ENCODE measurements around the gene LILRB5. TPM values are rescaled to one million over a fixed set of nuclear protein-coding genes. Genes with fewer than 3 reads are reported as not detected.
"Not testable (repeated sequence)": the region's sequence is repeated elsewhere in the genome, so short reads cannot be mapped to it uniquely, and the experiment has no call there.

Gene LILRB5
- total RNA-seq, 3 donors from 2014 or later: 2.0 to 46.4 (median 4.8) TPM

DNA sequence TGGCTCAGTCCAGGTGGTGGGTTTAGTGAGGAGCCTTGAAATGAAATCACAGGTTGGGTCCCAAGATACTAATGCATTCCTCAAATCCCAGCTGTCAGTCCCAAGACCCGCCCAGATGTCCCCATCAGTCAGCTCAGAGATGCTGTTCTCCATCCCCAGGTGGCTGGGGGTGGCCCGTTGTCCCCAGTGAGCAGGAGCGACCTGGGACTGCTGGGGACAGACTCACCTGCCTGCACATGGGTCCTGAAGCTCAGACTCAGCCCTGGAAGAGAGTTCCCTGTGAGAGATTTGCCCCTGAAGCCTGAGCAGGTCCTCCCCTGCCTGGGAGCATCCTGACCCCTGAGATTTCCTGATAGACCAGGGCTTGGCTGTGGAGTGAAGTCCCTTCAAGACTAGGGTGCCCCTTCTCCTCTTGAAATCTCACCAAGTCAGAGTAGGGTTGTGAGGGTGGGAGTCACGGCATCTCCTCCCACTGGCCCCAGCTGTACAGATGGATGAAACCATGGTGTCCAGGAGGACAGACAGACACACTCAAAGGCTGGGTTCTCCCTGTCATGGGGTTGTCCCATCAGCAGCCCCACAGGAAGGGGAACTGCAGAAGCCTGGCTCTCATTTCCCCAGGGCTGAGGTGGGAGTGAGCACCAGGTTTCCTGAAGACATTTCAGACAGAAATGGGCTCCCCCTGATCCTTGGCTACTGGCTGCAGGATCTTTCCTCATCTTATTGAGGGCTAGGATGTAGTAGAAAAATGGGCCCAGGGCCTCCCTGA is 41.5 kb upstream of the LILRB5 start:
- Histone ChIP-seq H3K27me3 (peaks cover 0 to 18% of the 10 kb centered on the region in 2 donors), H3K4me1 (no peaks in the 10 kb centered on the region), H3K36me3 (no peaks in the 10 kb centered on the region), H3K9me3 (peaks cover 0 to 10% of the 10 kb centered on the region in 2 donors), H3K27ac (no peak overlapping the region), H3K4me3 (no peak overlapping the region)
- TF ChIP-seq POLR2A (IDR thresholded peaks at IDR 0.05) (no peak), POLR2AphosphoS5 (IDR thresholded peaks at IDR 0.05) (no peak), CTCF (IDR thresholded peaks at IDR 0.05) (no peak)
- DNase-seq (ENCODE audit: low spot score in 2 of 2): peak in 1 of 2 donors; percentile 25
- intact Hi-C loops (cut with DNase I; ENCODE audit: low total_unique reads): no loop called here

GRCh38 chr19:54297759-54298305 is 40.8 kb upstream of the LILRB5 start:
- Histone ChIP-seq H3K36me3 (no peaks in the 10 kb centered on the region), H3K4me3 (no peak overlapping the region), H3K27me3 (peaks cover 0 to 18% of the 10 kb centered on the region in 2 donors), H3K27ac (no peak overlapping the region), H3K9me3 (peaks cover 0 to 10% of the 10 kb centered on the region in 2 donors), H3K4me1 (no peaks in the 10 kb centered on the region)
- TF ChIP-seq POLR2AphosphoS5 (IDR thresholded peaks at IDR 0.05) (no peak), CTCF (IDR thresholded peaks at IDR 0.05) (no peak), POLR2A (IDR thresholded peaks at IDR 0.05) (no peak)
- peak in 1 of 2 donors; percentile 25 for DNase-seq (ENCODE audit: low spot score in 2 of 2)
- intact Hi-C loops (cut with DNase I; ENCODE audit: low total_unique reads): no loop called here

DNA sequence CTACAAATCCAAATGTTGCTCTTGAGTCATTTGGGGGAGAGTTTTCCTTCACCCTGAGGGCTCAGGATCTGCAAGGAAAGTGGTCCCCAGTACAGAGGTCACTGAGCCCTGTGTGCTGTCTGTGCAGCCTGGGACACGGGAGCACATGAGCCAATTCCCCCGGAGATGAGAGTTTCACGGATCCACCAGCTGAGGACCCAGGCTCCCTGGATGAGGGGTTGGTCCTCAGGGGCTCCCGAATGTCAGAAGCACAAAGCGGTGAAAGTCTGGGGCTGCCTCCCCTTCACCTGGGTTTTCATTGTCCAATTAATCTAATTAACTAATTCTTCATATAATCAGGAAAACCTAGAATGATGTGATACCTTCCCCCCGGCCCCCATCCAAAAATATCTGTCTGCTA is 37.5 kb upstream of the LILRB5 start:
- Histone ChIP-seq H3K36me3 (no peaks in the 10 kb centered on the region), H3K27ac (no peak overlapping the region), H3K4me3 (no peak overlapping the region), H3K9me3 (peaks cover 0 to 10% of the 10 kb centered on the region in 2 donors), H3K27me3 (peaks cover 0 to 15% of the 10 kb centered on the region in 2 donors), H3K4me1 (no peaks in the 10 kb centered on the region)
- intact Hi-C loops (cut with DNase I; ENCODE audit: low total_unique reads): no loop called here
- no peak for TF ChIP-seq POLR2AphosphoS5 (IDR thresholded peaks at IDR 0.05)
- no peak for TF ChIP-seq POLR2A (IDR thresholded peaks at IDR 0.05)
- DNase-seq (ENCODE audit: low spot score in 2 of 2): peak in 1 of 2 donors; percentile 12

DNA sequence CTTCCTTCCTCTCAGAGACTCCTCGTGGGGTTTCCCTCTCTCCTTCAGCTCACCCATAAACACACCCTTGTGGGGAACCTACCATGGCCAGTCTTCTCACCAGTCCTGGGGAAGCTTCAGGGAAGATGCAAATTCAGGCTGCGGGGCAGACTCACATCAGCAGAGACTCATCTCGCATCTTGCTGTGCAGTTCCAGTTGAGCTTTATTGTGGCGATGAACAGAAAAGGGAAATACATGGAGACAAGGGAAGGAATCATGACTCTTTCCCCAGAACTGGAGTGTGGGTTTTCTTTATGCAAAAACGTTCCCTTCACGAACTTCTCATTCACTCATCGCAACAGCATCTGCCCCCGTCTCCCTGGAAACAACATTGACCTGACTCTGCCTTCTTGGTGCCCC is 32.1 kb upstream of the LILRB5 start:
- H3K27me3 ChIP-seq; H3K4me3 ChIP-seq; DNase-seq (ENCODE audit: low spot score in 2 of 2); H3K4me1 ChIP-seq; H3K27ac ChIP-seq; intact Hi-C loops (cut with DNase I; ENCODE audit: low total_unique reads); H3K9me3 ChIP-seq; H3K36me3 ChIP-seq: not testable (repeated sequence)

- intact Hi-C loops (cut with DNase I; ENCODE audit: low total_unique reads): no loop called here
- Histone ChIP-seq H3K27me3 (peaks cover 0 to 18% of the 10 kb centered on the region in 2 donors), H3K4me3 (no peak overlapping the region), H3K4me1 (no peaks in the 10 kb centered on the region), H3K36me3 (no peaks in the 10 kb centered on the region), H3K9me3 (no peaks in the 10 kb centered on the region), H3K27ac (no peak overlapping the region)
- no peak for DNase-seq (ENCODE audit: low spot score in 2 of 2)
- TF ChIP-seq POLR2A (IDR thresholded peaks at IDR 0.05) (no peak), CTCF (IDR thresholded peaks at IDR 0.05) (no peak)
Observed at GRCh38 chr19:54287456-54287855, 30.4 kb upstream of the LILRB5 start.

DNA sequence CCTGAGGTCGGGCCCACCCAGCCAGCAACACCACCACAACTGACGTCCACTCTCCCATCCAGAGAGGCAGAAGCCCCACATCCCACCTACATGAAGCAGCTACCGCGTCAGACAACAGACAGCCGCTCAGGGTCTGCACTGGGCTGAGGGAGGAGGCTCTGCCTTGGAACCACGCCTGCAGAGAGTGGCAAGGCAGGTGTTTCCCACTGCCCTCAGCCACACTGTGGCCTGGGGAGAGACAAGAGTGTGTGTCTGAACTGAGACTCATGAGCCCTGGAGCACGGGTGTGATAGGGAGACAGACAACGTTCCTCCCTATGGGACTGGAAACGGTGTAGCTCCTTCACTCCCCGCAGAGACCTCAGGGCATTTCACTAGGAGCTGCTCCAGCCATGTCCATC is 29.2 kb upstream of the LILRB5 start:
- H3K4me3 ChIP-seq; H3K36me3 ChIP-seq; intact Hi-C loops (cut with DNase I; ENCODE audit: low total_unique reads); H3K9me3 ChIP-seq; DNase-seq (ENCODE audit: low spot score in 2 of 2); H3K27ac ChIP-seq; H3K4me1 ChIP-seq: not testable (repeated sequence)
- H3K27me3 ChIP-seq: peaks cover 0 to 22% of the 10 kb centered on the region in 2 donors

GRCh38 chr19:54285427-54286056 is 28.5 kb upstream of the LILRB5 start:
- DNase-seq (ENCODE audit: low spot score in 2 of 2); H3K36me3 ChIP-seq; intact Hi-C loops (cut with DNase I; ENCODE audit: low total_unique reads); H3K4me3 ChIP-seq; H3K9me3 ChIP-seq; H3K4me1 ChIP-seq; H3K27ac ChIP-seq: not testable (repeated sequence)
- H3K27me3 ChIP-seq: peaks cover 0 to 24% of the 10 kb centered on the region in 2 donors

Measured in breast epithelium (tissue), 4 donors.